IPS-20b (cell line): Measurements from ENCODE around the gene RHBDD1.
A peak's percentile ranks its signal among the peaks of the same experiment; 100 is the strongest.

Source experiments
- H3K27ac ChIP-seq: one replicate; pipeline ENCODE4 v1.5.1; 2013; ENCODE audit warnings: low read length
- H3K27me3 ChIP-seq: 2 replicates; pipeline ENCODE4 v1.6.1; 2013; ENCODE audit warnings: mild to moderate bottlenecking, low read length, inconsistent platforms; ENCODE audit not compliant: insufficient read depth
- H3K36me3 ChIP-seq: 2 replicates; pipeline ENCODE4 v1.6.1; 2013; ENCODE audit warnings: low read depth, mild to moderate bottlenecking, inconsistent platforms, low read length, moderate library complexity; ENCODE audit not compliant: insufficient read depth
- H3K4me1 ChIP-seq: 2 replicates; pipeline ENCODE4 v1.6.1; 2013; ENCODE audit warnings: mild to moderate bottlenecking, control low read depth, inconsistent platforms, low read length, moderate library complexity; ENCODE audit not compliant: insufficient read depth
- H3K4me3 ChIP-seq: 2 replicates; pipeline ENCODE4 v1.5.1; 2013; ENCODE audit warnings: mild to moderate bottlenecking, low read length, inconsistent platforms
- H3K9ac ChIP-seq: 2 replicates; pipeline ENCODE4 v1.6.1; 2013; ENCODE audit warnings: low read depth, mild to moderate bottlenecking, inconsistent platforms, low read length, moderate library complexity
- H3K9me3 ChIP-seq: 2 replicates; pipeline ENCODE4 v1.6.1; 2013; ENCODE audit warnings: mild to moderate bottlenecking, low read depth, low read length, inconsistent platforms; ENCODE audit not compliant: insufficient read depth

Gene RHBDD1

DNA sequence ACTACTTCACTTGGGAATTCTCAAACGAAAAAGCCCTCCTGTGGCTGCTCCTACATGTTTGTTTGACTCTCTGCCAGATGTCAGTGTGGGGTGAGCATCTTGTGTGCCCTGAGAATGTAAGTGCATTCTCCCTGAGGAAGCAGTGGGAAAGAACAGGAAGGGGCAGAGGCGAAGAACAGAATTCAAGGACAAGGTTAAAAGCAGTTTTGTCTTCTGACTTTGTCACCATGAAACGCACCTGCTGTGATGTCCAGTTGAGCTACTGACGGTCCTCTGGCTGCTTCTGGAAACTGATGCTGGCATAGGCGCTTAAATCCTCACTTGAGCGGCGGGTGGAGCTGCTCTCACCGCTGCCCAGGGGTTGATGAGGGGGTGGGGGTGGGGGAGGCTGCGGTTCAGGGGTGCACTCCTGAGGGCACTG lies 41.1 kb upstream of the RHBDD1 start:
- Histone ChIP-seq H3K4me3 (peak overlapping the region; percentile 76), H3K4me1 (peaks cover 33% of the 10 kb centered on the region; the same call in 1 of the 2 replicates), H3K9ac (peak overlapping the region; percentile 37; the same call in 1 of the 2 replicates), H3K27me3 (0 out of 2 replicates have a peak, but pooled peaks cover 5% of the 10 kb centered on the region), H3K9me3 (no peaks in the 10 kb centered on the region), H3K36me3 (peaks cover 33% of the 10 kb centered on the region), H3K27ac (no peak overlapping the region)

GRCh38 chr2:226795281-226796011 lies 40.4 kb upstream of the RHBDD1 start:
- H3K36me3 ChIP-seq = peaks cover 33% of the 10 kb centered on the region
- H3K27me3 ChIP-seq = peaks cover 5% of the 10 kb centered on the region; the same call in 1 of the 2 replicates
- no peak overlapping the region for H3K27ac ChIP-seq
- peaks cover 28% of the 10 kb centered on the region; the same call in 1 of the 2 replicates for H3K4me1 ChIP-seq
- H3K9me3 ChIP-seq = no peaks in the 10 kb centered on the region
- H3K4me3 ChIP-seq = peak overlapping the region; percentile 18; the same call in 1 of the 2 replicates
- H3K9ac ChIP-seq = no peak overlapping the region

GRCh38 chr2:226796012-226796839 lies 39.6 kb upstream of the RHBDD1 start:
- H3K4me1 ChIP-seq = peaks cover 28% of the 10 kb centered on the region; the same call in 1 of the 2 replicates
- H3K9ac ChIP-seq = no peak overlapping the region
- H3K9me3 ChIP-seq = no peaks in the 10 kb centered on the region
- H3K4me3 ChIP-seq = no peak overlapping the region
- H3K27me3 ChIP-seq = peaks cover 5% of the 10 kb centered on the region; the same call in 1 of the 2 replicates
- no peak overlapping the region for H3K27ac ChIP-seq
- peaks cover 33% of the 10 kb centered on the region for H3K36me3 ChIP-seq

- no peak overlapping the region for H3K27ac ChIP-seq
- H3K36me3 ChIP-seq = peaks cover 33% of the 10 kb centered on the region
- peaks cover 33% of the 10 kb centered on the region for H3K4me1 ChIP-seq
- no peak overlapping the region for H3K4me3 ChIP-seq
- H3K9me3 ChIP-seq = no peaks in the 10 kb centered on the region
- no peak overlapping the region for H3K9ac ChIP-seq
- peaks cover 5% of the 10 kb centered on the region; the same call in 1 of the 2 replicates for H3K27me3 ChIP-seq
Observed at GRCh38 chr2:226796840-226797288, 39.0 kb upstream of the RHBDD1 start.

- peaks cover 33% of the 10 kb centered on the region for H3K36me3 ChIP-seq
- peaks cover 35% of the 10 kb centered on the region for H3K4me1 ChIP-seq
- H3K4me3 ChIP-seq = no peak overlapping the region; the same call in 1 of the 2 replicates
- H3K9me3 ChIP-seq = no peaks in the 10 kb centered on the region
- H3K27me3 ChIP-seq = peaks cover 5% of the 10 kb centered on the region; the same call in 1 of the 2 replicates
- no peak overlapping the region for H3K27ac ChIP-seq
- H3K9ac ChIP-seq = no peak overlapping the region
Observed at GRCh38 chr2:226797289-226797988, 38.4 kb upstream of the RHBDD1 start.

DNA sequence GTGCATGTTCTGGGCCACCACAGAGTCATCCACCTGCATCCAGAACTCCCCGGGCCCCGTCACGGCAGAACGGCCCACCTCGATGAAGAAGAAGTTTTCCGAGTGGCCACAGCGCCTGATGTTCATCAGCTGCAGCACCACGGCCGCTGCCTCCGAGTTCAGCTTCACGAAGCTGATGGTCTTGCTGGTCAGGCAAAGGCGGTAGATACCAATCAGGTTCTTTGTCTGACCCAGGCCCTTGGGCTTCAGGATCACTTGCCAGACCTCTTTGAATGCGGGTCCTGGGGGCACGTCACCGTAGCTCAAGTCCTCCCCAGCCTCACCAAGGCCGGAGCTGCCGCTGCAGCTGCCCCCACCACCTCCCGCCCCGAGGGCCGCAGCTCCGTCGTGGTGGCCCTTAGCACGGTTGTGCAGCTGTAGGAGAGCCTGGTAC lies 37.8 kb upstream of the RHBDD1 start:
- peaks cover 33% of the 10 kb centered on the region for H3K36me3 ChIP-seq
- H3K27me3 ChIP-seq = peaks cover 5% of the 10 kb centered on the region; the same call in 1 of the 2 replicates
- peak overlapping the region; percentile 84; the same call in 1 of the 2 replicates for H3K9ac ChIP-seq
- no peaks in the 10 kb centered on the region for H3K9me3 ChIP-seq
- no peak overlapping the region for H3K27ac ChIP-seq
- H3K4me1 ChIP-seq = peaks cover 33% of the 10 kb centered on the region
- peak overlapping the region; percentile 98; the same call in 1 of the 2 replicates for H3K4me3 ChIP-seq

DNA sequence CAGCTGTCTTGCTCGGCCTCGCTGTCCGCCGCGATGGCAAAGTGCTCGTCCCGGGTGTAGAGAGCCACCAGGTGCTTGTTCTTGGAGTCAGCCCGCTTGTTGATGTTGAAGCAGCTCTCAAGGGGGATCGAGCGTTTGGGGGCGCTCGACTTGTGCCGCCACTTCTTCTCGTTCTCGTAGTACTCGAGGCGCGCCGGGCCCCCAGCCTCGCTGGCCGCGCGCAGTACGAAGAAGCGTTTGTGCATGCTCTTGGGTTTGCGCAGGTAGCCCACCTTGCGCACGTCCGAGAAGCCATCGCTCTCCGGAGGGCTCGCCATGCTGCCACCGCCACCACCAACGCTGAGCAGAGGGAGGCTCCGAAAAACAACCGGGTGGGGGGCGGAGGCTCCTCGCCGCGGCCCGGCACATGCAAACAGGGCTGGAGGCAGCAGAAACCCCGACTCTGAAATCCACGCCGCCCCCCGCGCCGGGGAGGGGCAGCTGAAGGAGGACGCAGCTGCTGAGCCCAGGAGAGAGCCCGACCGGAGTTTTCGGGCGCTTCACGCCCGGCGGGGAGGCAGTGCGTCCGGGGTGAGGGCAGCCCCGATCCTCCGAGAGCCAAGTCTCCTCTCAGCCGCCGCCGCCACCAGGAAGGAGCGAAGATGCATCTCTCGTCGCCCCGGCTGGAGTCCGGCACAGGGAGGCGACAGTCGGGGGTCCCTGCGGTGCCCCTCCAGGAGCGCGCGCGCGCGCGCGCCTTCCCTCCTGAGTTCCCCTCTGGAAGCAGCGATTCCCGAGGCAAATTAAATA lies 37.2 kb upstream of the RHBDD1 start:
- Histone ChIP-seq H3K9me3 (no peaks in the 10 kb centered on the region), H3K27ac (peak overlapping the region; percentile 5), H3K27me3 (peaks cover 5% of the 10 kb centered on the region; the same call in 1 of the 2 replicates), H3K4me1 (peaks cover 27% of the 10 kb centered on the region), H3K9ac (peak overlapping the region; percentile 84; the same call in 1 of the 2 replicates), H3K4me3 (peak overlapping the region; percentile 98), H3K36me3 (peaks cover 33% of the 10 kb centered on the region)

DNA sequence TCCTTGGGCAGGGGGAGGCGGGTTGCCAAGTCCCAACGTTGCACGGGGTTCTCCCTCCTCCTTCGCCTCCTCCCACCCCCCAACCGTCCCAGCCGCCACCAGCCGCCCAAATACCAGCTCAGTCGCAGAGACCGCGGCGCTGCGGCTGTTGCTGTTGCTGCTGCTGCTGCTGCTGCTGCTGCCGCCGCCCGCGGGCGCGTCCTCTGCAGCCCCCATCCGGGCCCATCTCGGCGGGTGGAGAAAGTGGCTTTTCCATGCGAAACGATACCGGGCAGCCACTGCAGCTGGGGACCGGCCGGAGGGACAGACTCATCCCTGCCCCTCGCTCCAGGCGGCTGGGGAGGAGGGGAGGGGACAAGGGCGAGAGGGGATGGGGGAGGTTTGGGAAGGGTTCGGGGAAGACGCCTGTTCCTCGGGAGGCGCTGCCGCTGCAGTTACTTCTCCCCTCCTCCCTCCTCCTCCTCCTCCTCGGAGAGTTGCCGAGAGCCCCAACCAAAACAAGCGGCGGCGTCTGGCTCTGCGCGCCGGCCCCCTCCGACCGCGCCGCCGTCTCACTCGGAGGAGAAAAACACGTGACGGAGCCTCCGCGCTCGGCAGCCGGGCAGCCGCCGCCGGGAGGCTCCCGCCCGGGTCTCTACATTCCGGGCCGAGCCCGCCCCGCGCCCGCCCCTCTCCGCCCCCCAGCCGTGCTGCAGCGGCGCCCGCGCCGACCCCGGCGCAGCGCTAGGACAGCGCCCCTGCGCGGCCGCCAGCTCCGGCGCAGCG lies 36.5 kb upstream of the RHBDD1 start, which contains the start of gene IRS1:
Gene IRS1 (minus strand): TSS at position 610 of the 765 bp plus-strand sequence. CDS start 1,082 bp downstream, outside the sequence.
- H3K36me3 ChIP-seq = peaks cover 28% of the 10 kb centered on the region
- no peaks in the 10 kb centered on the region for H3K9me3 ChIP-seq
- H3K27me3 ChIP-seq = peaks cover 5% of the 10 kb centered on the region; the same call in 1 of the 2 replicates
- H3K9ac ChIP-seq = peak within 1 kb of the TSS; percentile 84; the same call in 1 of the 2 replicates
- peaks cover 21% of the 10 kb centered on the region for H3K4me1 ChIP-seq
- peak within 1 kb of the TSS; percentile 5 for H3K27ac ChIP-seq
- H3K4me3 ChIP-seq = peak within 1 kb of the TSS; percentile 98

- Histone ChIP-seq H3K27ac (no peak overlapping the region), H3K4me3 (peak overlapping the region; percentile 98), H3K27me3 (peaks cover 5% of the 10 kb centered on the region; the same call in 1 of the 2 replicates), H3K36me3 (peaks cover 25% of the 10 kb centered on the region), H3K9ac (peak overlapping the region; percentile 73; the same call in 1 of the 2 replicates), H3K9me3 (no peaks in the 10 kb centered on the region), H3K4me1 (peaks cover 18% of the 10 kb centered on the region)
Observed at GRCh38 chr2:226799976-226800940, 35.6 kb upstream of the RHBDD1 start.
